LNCaP clone FGC (cell line): ENCODE data around the gene TRUB1.

Experiments used
- DNase-seq: peaks from one replicate; pipeline ENCODE4 v3.0.0-alpha.2; 2011; ENCODE audit warnings: low read depth
- H3K4me3 ChIP-seq: 2 replicates; pipeline ENCODE4 v1.5.1; 2011; ENCODE audit warnings: mild to moderate bottlenecking, low read depth, low read length, control low read depth
- TF ChIP-seq, protein P1 (sequence below): IDR thresholded peaks from 2 replicates; pipeline ENCODE4 v1.5.1; 2012; ENCODE audit warnings: mild to moderate bottlenecking; ENCODE audit not compliant: control insufficient read depth, insufficient read depth; ENCODE audit errors: extremely low read depth

Gene TRUB1

DNA sequence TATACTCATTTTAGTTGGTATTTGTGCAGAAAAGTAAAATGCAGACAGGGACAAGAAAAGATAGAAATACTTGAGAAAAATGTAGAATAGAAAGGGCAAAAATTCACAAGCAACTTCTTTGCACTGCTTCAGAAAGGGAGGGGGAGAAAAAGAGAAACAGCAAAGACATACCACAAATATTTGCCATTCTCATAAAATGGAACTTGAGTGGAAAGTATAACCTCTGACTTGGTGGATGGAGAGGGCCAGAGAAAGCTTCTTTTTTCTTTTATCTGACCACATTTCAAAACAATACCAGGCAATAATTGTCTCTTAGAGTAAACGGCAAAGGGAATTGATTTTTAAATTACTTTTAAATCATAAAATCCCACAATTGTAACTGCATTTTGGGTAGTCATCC is 35.8 kb upstream of the TRUB1 start:
- no peak for DNase-seq
- TF ChIP-seq, protein P1, sequence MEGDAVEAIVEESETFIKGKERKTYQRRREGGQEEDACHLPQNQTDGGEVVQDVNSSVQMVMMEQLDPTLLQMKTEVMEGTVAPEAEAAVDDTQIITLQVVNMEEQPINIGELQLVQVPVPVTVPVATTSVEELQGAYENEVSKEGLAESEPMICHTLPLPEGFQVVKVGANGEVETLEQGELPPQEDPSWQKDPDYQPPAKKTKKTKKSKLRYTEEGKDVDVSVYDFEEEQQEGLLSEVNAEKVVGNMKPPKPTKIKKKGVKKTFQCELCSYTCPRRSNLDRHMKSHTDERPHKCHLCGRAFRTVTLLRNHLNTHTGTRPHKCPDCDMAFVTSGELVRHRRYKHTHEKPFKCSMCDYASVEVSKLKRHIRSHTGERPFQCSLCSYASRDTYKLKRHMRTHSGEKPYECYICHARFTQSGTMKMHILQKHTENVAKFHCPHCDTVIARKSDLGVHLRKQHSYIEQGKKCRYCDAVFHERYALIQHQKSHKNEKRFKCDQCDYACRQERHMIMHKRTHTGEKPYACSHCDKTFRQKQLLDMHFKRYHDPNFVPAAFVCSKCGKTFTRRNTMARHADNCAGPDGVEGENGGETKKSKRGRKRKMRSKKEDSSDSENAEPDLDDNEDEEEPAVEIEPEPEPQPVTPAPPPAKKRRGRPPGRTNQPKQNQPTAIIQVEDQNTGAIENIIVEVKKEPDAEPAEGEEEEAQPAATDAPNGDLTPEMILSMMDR: no peak

DNA sequence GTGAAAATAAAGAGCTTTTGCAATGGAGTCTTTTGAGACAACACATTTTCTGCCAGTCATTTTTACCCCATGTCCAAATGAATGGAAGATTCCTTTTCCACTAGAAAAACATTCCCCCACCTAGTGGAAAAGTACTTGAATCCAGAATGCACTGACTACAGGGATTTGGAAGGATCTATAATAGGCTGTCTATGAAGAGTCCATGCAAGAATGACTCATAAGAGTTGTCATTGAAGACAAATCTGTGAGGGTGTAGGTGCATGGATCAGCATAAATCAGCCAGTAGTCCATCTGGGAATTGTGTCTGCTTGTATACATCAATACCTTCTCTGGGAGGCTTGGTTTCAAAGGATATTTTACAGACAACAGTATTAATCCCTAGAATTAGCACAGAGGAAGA is 32.5 kb upstream of the TRUB1 start:
- TF ChIP-seq, protein P1: no peak
- DNase-seq: no peak
- H3K4me3 ChIP-seq: no peak overlapping the region

More for the DNA sequence above, 35.8 kb upstream of the TRUB1 start:
- H3K4me3 ChIP-seq: no peak overlapping the region

DNA sequence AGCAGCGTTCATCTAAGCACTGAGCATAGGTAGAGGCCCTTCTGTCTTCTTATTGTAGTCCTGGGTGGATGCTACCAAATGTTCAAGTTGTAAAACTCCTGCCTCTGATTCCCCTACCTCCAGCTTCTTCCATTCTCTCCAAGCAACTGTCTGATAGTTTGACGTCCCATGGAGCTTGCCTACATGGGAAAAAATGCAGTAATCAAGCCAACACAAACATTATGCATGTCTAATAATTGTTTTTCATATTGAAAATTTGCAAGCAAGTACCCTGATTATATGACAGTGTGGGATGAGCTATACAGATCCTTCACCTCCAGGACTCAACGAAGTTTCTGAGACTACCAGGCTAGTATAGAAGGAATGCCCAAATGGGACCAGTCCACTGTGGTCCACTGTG is 31.0 kb upstream of the TRUB1 start:
- H3K4me3 ChIP-seq: no peak overlapping the region
- DNase-seq: no peak
- TF ChIP-seq, protein P1: no peak

DNA sequence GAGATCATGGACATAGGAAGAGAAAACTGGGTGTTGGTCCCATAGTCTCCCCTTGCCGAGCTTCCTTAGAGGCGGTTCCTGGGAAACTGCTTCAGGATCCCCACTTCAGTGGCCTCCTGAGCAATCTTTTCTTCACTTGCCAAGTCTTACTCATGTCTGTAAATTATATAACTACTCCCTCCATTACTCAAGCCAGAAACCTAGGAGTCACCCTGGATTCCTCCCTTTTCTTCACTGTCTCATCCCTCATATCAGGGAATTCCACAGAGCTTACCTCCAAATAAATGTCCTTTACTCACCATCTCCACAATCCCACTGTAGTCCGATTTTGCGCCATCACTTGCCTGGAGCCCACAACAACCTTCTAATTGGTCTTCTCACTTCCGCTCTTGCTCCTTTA is 29.1 kb upstream of the TRUB1 start:
- TF ChIP-seq, protein P1: no peak
- DNase-seq: no peak

DNA sequence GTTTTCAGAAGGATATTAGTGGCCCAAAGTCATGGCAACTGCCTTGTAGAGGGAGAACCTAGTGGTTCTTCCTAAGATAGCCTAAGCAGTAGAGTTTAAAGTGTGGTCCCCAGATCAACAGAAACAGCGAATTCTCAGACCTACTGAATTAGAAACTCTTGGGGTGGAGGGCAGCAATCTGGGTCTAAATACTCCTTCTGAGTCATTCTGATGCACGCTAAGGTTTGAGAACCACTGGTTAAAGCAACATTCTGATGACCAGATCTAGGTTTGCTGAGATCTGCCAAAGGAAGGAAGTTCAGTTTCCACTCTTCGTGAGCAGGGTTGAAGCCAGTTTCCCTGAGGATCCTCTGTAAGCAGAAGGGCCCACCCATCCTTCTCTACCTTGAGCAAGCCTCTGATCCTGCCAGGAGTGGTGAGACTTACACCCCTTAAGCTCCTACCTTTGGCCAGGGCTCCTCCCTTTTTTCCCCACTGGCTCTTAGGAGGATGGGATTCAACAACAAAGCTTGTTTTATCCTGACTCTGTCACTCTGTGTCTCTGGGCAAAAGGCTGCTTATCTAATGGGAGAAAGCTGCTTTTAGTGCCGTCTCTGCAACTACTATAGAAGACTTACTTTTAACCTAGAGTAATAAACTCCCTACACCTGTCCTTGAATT is 26.8 kb upstream of the TRUB1 start:
- TF ChIP-seq, protein P1: no peak
- DNase-seq: no peak
- H3K4me3 ChIP-seq: no peak overlapping the region

More for the DNA sequence above, 29.1 kb upstream of the TRUB1 start:
- no peak overlapping the region for H3K4me3 ChIP-seq

DNA sequence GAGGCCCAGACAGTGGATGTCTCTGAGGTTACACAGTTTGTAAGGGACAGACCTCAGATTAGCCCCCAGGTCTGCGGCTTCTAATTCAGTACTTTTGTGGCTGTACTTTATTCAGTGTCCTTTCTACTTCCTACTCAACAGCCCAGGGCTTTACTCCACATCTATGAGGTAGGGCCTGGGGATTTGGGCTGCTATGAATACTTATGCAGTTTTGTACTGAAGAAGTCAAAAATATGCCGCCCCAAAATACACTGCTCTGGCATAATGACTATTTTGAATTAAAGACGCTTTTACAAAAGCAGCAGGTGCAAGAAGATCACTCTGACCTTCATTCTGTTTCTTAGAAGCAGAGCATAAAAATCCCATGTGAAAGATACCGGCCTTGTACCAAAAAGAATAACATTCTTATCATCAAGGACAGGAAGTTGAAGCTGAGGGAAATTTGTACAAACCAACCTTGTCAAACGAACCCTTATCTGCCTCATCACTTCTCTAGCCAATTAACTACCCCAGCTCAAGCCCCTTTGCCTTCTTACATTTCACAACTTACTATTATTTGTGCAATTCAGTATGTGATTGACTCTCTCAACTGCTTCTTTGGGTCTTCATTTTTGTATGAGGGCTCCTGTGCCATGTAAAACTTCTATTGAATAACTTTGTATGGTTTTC is 26.1 kb upstream of the TRUB1 start:
- no peak overlapping the region for H3K4me3 ChIP-seq
- DNase-seq: no peak
- TF ChIP-seq, protein P1: no peak
